OCI-LY7 (cell line): ENCODE data around the gene MAF.

Experiments
- EZH2phosphoT487 ChIP-seq: fragments of 200-600 bp; sonication (generic); IDR thresholded peaks from 2 replicates; pipeline ENCODE4 v1.6.1; 2018; ENCODE audit warnings: low read depth, borderline replicate concordance, mild to moderate bottlenecking, mixed run types, antibody characterized with exemption, low read length, moderate library complexity, mixed read lengths
- TF ChIP-seq, protein P1 (sequence below): fragments of 200-600 bp; sonication (generic); conservative IDR thresholded peaks from 2 replicates; pipeline ENCODE4 v1.5.1; 2014; ENCODE audit warnings: mild to moderate bottlenecking, antibody characterized with exemption, low read length, moderate library complexity, mixed read lengths

DNA sequence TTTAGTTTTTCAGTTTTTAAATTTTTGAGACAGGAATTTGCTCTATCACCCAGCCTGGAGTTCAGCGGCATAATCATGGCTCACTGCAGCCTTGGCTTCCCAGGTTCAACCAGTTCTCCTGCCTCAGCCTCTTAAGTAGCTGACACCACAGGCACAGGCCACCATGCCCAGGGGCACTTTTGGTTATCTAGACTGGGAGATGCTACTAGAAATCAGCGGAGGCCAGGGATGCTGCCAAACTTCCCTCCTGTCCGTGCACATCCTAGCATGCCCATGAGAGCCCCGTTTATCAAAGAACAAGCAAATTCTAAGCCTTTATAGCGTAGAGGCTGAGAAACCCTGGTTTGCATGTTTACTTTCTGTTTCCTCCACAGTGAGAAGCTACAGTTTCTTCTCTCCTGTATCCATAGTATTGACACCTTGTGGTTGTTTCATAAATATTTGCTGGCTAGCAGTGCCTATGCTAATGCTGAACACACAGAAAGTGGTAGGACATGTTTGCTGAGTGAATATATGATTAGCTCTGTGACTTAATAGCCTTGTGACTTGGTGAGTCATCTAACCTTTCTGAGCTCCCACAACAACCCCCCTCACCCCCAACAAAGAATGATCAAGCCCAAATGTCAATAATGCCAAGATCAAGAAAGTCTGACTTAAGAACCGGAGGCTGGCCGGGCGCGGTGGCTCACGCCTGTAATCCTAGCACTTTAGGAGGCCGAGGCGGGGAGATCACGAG, 39.2 kb upstream of the MAF start:
- TF ChIP-seq, protein P1, sequence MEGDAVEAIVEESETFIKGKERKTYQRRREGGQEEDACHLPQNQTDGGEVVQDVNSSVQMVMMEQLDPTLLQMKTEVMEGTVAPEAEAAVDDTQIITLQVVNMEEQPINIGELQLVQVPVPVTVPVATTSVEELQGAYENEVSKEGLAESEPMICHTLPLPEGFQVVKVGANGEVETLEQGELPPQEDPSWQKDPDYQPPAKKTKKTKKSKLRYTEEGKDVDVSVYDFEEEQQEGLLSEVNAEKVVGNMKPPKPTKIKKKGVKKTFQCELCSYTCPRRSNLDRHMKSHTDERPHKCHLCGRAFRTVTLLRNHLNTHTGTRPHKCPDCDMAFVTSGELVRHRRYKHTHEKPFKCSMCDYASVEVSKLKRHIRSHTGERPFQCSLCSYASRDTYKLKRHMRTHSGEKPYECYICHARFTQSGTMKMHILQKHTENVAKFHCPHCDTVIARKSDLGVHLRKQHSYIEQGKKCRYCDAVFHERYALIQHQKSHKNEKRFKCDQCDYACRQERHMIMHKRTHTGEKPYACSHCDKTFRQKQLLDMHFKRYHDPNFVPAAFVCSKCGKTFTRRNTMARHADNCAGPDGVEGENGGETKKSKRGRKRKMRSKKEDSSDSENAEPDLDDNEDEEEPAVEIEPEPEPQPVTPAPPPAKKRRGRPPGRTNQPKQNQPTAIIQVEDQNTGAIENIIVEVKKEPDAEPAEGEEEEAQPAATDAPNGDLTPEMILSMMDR = no peak
- TF ChIP-seq EZH2phosphoT487 = no peak
